Forelimb muscle (tissue), 1 donor: Measurements from ENCODE around the gene C19orf25. TPM values are rescaled to one million over a fixed set of nuclear protein-coding genes. Genes with fewer than 3 reads are reported as not detected.
A peak's percentile ranks its signal among the peaks of the same experiment; 100 is the strongest.
"Not testable (repeated sequence)": the region's sequence is repeated elsewhere in the genome, so short reads cannot be mapped to it uniquely, and the experiment has no call there.

Source experiments
- DNase-seq: peaks from one replicate; pipeline ENCODE4 v3.0.0-alpha.2; 2013; ENCODE audit warnings: low read depth
- polyA plus RNA-seq: library from polyadenylated mRNA; unstranded; fragments of 120-200 nt; gene quantifications from one replicate; pipeline ENCODE4 v1.2.1, GENCODE V29; 2013; ENCODE audit not compliant: insufficient read length

Gene C19orf25
- polyA plus RNA-seq, 1 donor, result 16.5 TPM

DNA sequence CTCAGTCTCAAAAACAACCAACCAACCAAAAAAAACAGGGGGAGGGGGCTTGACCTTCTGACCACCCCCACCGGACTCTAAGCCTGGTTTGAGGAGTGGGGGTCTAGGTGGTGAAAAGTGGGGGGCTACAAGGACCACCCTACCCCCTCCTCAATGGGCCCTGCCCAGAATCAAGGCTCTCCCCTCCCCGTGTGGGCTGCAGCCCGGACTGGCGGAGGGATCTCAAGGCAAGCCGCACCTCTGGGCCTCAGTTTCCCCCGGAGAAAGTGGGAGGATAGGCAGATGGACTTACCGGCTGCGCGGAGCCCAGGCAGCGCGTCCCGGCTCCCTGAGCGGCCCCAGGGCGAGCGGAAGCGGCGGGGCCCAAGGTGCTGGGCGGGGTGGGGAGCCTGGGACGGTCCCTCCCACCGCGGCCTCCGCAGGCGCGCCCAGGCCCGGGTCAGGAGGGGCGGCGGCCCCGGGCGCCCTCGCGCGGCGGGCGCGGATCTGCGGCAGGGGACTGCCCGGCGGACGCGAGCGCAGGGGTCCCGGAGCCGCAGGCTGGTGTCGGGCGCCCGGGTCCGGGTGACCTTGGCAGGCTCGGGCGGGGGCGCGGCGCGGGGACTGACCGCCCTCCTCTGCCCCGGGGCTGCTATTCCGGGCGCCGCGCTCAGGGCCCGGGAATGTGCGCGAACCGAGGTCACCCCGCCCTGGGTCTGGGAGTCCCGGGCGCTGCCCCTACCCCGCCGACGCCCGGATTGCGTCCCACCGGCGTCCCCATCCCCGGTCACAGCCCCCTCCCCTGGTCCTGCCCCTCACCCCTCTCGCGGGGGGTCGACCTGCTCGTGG is 33.9 kb upstream of the C19orf25 start, which contains the start of gene ADAMTSL5:
Gene ADAMTSL5, minus strand, starts transcription at position 349 of the 828 bp plus-strand sequence. CDS start 2,076 bp downstream, outside the sequence.
- DNase-seq, result no peak

DNA sequence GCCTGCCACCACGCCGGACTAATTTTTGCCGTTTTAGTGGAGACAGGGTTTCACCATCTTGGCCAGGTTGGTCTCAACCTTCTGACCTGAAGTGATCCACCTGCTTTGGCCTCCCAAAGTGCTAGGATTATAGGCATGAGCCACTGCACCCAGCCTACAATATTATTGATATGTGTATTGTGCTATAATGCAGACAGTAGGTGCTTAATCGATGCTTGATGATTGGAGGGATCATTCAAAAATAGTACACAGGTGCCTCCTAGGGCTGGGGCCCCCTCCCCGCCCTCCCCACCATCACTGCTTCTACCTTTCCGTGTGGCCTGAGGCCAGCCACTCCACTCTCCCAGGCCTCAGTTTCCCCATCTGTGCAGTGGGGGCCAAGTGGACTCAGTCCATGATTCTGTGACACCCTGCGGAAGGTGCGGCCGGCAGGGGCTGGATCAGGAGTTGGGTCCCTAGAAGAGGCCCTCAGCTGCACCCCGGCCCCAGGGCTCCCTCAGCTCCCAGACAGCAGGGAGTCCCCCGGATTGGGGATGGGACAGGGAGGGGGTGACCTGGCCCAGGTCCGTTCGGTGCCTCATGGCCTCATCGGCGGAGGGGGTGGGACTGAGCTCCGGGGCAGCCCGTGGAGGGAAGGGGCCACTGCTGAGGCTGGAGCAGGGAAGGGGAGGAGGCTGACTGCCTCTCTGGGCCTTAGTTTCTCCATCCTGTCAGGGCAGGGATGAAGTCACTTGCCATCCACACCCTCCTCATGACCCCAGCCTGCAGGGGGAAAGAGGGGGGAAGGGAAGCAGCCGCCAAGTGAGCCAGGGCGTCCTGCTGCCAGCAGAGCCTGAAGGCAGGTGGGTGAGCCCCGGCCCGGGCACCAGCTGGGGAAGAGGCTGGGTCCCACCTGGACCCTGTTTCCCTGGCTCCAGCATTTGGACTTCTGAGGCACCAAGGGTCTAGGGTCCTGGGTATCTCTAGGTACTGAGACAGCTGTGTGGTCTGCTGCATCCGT is 32.6 kb upstream of the C19orf25 start:
- DNase-seq, result no peak

- DNase-seq, result no peak
Observed at GRCh38 chr19:1510807-1511206, 31.8 kb upstream of the C19orf25 start.

DNA sequence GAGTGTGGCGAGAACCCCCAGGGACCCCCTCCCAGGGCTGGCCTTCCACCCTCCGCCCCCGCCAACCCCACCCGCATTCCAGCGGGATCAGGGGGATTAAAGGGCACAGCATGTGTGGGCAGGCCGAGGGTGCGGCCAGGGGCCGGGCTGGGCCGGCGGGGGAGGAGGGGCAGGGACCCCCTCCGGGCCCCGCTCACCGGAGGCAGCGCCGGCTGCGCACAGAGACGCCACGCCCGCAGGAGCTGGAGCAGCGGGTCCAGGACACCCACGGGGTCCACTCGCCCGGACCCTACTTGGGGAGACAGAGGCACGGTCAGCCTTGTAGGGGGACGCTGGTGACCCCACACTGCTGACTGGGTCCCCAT is 31.4 kb upstream of the C19orf25 start:
- DNase-seq, result no peak

GRCh38 chr19:1509602-1510441 is 30.8 kb upstream of the C19orf25 start:
- no peak for DNase-seq

- no peak for DNase-seq
Observed at GRCh38 chr19:1508507-1508856, 29.5 kb upstream of the C19orf25 start.

- DNase-seq, result peak; percentile 86
Observed at GRCh38 chr19:1507763-1508506, 28.9 kb upstream of the C19orf25 start.

GRCh38 chr19:1507192-1507660 is 28.2 kb upstream of the C19orf25 start:
- DNase-seq, result no peak

GRCh38 chr19:1505991-1506881 is 27.2 kb upstream of the C19orf25 start:
- DNase-seq, result no peak

GRCh38 chr19:1505012-1505411 is 26.0 kb upstream of the C19orf25 start:
- DNase-seq, result no peak

DNA sequence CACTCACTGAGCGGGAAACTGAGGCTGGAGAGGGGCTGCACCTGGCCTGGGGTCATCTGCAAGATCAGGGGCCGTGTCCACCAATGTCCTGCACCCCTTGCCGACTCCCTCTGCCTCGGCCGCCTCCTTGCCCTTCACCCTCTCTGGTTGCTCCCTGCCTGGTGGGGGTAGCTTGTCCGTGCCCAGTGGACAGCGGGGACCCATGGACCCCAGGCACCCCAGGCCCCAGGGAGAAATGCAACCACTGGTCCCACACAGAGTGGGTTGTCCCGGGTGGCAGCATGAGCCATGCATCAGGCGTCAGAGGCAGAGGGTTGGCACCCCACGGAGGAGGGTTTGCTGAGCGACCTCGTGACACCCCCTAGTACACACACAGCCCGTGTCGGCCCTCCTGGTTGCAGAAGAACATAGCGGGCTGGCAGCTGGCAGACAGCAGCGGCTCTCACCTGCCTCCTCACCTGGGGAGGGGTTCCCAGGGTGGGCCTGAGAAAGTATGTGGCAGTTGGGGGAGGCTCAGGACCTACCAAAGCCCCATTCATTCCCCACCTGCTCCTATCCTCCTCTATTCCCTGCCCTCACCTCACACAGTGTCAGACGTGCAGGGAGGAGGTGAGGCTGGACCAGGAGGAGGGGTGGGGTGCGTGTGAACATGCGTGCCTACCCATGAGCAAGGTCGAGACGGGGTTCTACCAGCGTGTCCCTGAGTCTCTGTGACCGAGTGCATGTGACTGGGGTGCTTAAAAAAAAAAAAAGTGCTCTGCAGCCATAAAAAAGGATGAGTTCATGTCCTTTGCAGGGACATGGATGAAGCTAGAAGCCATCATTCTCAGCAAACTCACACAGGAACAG is 25.1 kb upstream of the C19orf25 start:
- DNase-seq, result no peak

DNA sequence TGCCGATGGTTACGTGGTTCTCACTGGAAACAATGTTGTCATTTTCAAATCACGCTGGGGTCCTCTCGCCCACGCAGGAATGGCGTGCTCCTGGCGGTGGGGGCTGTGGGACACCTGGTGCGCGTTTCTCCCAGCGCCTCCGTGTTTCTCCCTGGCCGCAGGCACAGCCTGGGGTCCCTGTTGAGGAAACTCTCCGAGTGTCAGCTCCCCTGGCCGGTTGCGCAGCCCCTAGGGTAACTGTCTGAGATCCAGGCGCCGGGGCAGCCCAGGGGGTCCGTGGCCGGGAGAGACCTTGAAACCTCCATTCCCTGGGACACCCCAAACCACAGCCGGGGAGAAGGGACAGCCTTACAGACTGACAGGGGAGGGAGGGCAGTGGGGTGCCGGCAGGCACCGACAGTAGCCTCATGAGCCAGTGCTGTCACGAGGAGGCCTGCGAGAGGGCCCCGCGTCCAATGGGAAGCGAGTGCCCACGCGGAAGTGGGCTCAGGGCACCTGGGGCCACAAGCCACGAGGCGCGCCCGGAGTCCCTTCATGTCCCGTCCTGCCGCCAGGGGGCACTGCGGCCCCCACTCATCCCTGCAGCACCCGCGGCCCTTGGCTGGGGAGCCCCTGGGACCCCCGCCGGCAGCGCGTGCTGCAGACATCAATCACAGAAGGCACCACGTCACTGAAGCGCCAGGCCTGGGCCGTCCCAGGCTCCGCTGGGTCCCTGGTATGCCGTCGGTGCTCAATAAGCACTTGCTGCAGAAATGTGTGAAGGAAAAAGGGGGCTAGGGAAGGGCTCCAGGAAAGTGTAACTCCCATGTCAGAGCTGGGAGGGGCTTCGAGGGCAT is 24.3 kb upstream of the C19orf25 start:
- no peak for DNase-seq

GRCh38 chr19:1502433-1503088 is 23.5 kb upstream of the C19orf25 start:
- no peak for DNase-seq

DNA sequence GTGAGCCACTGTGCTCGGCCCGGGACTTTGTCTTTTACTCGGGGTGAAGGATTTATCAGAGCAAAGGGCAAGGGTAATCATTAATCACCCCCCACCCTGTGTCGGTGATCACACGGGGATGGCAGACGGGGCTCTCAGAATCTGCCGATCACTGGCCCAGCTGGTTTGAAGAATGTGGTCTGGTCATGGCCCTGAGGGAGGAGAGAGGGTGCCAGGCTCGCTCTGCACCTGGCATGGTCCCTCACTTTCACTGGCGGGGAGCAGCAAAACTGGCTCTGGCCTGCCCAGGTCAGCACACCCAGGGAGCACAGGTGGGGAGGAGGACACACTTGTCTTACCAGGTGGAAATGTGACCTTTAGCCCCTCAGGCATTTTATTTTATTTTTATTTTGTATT is 22.2 kb upstream of the C19orf25 start:
- no peak for DNase-seq

DNA sequence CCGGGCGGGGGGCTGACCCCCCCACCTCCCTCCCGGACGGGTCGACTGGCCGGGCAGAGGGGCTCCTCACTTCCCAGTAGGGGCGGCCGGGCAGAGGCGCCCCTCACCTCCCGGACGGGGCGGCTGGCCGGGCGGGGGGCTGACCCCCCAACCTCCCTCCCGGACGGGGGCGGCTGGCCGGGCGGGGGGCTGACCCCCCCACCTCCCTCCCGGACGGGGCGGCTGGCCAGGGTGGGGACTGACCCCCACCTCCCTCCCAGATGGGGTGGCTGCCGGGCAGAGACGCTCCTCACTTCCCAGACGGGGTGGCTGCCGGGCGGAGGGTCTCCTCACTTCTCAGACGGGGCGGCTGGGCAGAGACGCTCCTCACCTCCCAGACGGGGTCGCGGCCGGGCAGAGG is 20.2 kb upstream of the C19orf25 start:
- not testable (repeated sequence) for DNase-seq

DNA sequence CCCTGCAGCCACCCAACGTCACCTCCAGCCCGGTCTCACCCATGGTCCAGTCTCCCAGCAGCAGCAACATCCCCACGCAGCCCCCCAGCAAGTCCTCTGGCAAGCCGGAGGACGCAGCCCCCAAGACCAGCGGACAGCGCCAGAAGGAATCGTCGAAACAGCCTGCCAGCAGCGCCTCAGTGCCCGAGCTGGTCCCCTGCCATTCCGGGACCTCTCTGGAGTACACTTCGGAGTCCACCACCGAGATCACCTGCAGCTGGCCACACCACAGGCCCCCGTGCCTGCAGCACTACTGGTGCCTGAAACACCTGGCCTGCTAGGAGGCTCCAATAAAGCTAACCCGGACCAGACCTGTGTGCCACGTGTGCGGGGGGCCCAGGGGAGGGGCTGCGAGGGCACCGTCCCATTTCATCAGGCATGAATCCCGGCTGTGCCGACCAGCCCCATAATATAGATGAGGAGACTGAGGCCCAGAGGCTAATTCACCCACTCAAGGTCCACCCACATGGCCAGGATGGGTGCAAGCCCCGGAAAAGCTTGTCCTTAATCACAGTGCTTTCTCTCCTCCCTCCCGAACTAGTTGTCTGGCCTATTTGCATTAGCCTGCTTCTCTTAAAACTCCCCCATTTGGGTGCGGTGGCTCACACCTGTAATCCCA is 18.7 kb upstream of the C19orf25 start:
- DNase-seq, result no peak
